Measurements from ENCODE around the gene JAM3.
"Not testable (repeated sequence)": the region's sequence is repeated elsewhere in the genome, so short reads cannot be mapped to it uniquely, and the experiment has no call there.

The JAM3 gene

DNA sequence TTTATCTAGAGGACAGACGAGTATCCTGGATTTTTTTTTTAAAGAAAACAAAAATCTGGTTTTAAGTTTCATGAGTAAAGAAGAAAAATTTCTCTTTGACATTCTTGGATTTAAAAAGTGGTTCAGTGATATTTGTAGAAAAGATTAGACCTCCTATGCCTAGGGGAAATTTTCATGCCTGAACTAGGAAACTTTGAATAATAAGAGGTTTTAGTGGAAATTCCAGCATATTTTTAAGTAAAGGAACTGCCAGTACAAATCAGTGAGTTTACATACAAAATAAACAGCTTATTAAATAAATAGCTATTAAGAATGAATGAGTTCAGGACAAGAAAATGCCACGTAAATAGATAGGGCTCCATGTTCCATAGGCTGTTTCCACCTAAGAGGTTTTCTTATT lies 17.5 kb downstream of the JAM3 start:
- TF ChIP-seq POLR2A (IDR thresholded peaks at IDR 0.05; ENCODE audit: low read depth, low read length) (no peak), POLR2AphosphoS5 (IDR thresholded peaks at IDR 0.05; ENCODE audit: low read depth, low read length) (no peak), TAF1 (IDR thresholded peaks at IDR 0.05; ENCODE audit: borderline replicate concordance, low read depth, low read length) (no peak)
- no peak for FAIRE-seq
- DNase-seq (ENCODE audit: insufficient read length), result no peak

DNA sequence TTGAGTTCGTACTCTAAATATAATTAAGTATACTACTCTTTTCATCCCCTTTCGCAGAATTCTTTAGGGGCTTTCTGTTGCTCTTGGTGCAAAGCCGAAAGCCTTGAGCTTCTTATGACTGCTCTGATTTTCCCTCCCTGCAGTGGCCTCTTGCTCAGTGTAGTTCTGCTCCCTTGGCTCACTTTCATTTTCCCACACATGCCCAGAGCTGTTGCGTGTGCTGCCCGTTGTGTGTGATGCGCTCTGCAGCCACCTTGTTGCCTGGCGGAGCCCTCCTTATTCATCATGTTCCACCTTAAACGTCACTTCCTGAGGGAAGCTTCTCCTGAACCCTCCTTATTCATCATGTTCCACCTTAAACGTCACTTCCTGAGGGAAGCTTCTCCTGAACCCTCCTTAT lies 23.1 kb downstream of the JAM3 start:
- FAIRE-seq, result not testable (repeated sequence)

DNA sequence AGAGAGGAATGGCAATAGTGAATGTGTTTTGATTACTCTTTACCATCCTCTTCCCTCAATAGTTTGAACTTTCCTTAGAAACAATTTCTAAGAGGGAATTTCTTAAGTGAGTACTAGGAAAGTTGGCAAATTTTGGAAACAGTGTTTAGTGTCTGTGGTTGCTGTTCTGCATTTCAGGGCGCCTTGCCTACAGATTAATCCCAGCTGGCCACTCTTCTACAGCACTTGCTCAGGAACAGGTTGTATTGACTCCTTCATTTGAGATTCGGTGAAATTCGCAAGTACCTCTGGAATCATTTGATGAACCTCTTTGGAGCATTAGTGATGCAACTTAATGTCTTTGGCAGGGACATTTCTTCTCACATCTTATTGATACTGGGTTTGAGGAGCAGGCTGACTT lies 28.3 kb downstream of the JAM3 start:
- FAIRE-seq, result no peak

More for the DNA sequence above, 23.1 kb downstream of the JAM3 start:
- DNase-seq (ENCODE audit: insufficient read length), result not testable (repeated sequence)

DNA sequence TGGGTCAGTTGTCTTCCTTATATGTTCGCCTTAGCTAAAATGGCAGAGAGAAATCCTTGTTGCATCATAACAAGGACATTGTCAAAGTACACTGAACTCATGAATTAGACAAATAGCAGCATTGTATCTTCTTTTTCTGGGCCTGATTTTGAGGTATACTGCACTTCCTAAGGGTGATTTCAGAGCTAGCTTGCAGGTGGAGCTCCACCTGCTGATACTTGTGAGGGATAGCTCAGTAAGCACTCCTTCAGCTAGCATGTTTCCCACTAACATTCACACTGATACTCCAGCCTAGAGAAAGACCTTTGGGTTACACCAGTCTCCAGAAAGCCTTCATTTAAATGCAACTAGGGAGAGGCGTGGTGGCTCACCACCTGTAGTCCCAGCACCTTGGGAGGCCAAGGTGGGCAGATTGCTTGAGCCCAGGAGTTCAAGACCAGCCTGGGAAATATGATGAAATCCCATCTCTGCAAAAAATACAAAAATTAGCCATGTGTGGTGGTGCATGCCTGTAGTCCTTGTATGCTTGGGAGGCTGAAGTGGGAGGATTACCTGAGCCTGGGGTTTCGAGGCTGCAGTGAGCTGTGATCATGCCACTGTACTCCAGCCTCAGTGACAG lies 29.8 kb downstream of the JAM3 start:
- peak; percentile 74 for FAIRE-seq
- DNase-seq (ENCODE audit: insufficient read length), result no peak

More for the DNA sequence above, 28.3 kb downstream of the JAM3 start:
- TF ChIP-seq POLR2A (IDR thresholded peaks at IDR 0.05; ENCODE audit: low read depth, low read length) (no peak), TAF1 (IDR thresholded peaks at IDR 0.05; ENCODE audit: borderline replicate concordance, low read depth, low read length) (no peak), POLR2AphosphoS5 (IDR thresholded peaks at IDR 0.05; ENCODE audit: low read depth, low read length) (no peak)
- no peak for DNase-seq (ENCODE audit: insufficient read length)

DNA sequence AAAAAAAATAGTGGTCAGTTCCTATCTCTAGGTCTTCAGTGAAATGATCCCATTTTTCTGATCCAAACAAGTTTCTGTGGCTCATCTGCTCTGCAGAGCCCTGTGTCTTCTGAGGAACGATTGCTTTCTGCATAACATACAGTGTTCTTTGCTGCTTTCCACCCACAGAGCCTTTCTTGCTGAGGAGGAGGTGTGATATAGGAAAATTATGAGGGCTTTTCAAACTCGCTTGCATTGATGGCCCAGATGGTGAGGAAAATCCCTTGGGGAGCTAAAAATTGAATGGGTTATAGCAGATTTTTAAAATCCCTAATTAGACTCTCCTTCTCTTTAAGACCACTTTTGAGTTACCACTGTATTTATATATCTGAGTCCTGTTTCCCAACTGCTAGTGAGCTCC lies 31.3 kb downstream of the JAM3 start:
- TF ChIP-seq POLR2AphosphoS5 (IDR thresholded peaks at IDR 0.05; ENCODE audit: low read depth, low read length), result no peak
- TF ChIP-seq TAF1 (IDR thresholded peaks at IDR 0.05; ENCODE audit: borderline replicate concordance, low read depth, low read length), result no peak
- TF ChIP-seq POLR2A (IDR thresholded peaks at IDR 0.05; ENCODE audit: low read depth, low read length), result no peak
- no peak for DNase-seq (ENCODE audit: insufficient read length)
- FAIRE-seq, result no peak

More for the DNA sequence above, 29.8 kb downstream of the JAM3 start:
- TF ChIP-seq POLR2AphosphoS5 (IDR thresholded peaks at IDR 0.05; ENCODE audit: low read depth, low read length) (no peak), TAF1 (IDR thresholded peaks at IDR 0.05; ENCODE audit: borderline replicate concordance, low read depth, low read length) (no peak), POLR2A (IDR thresholded peaks at IDR 0.05; ENCODE audit: low read depth, low read length) (no peak)

DNA sequence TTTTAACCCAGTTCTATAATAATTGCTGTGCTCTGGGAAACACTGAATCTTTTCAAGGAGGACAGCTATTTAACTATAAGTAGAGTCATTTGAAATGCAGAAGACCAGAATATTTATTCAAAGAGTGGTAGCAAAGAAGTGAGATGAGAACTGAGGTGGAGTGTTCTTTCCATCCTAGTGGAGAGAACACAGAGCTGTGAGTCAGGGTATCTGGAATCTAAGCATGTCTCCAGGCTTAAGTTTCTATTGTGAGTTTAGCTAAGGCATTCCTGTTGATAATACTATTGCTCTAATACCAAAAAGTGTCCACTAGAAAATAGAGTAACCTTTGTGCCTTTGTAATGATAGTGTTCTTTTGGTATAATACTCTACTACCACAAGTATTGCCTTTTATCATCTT lies 32.4 kb downstream of the JAM3 start:
- no peak for TF ChIP-seq POLR2AphosphoS5 (IDR thresholded peaks at IDR 0.05; ENCODE audit: low read depth, low read length)
- TF ChIP-seq TAF1 (IDR thresholded peaks at IDR 0.05; ENCODE audit: borderline replicate concordance, low read depth, low read length), result no peak
- TF ChIP-seq POLR2A (IDR thresholded peaks at IDR 0.05; ENCODE audit: low read depth, low read length), result no peak
- FAIRE-seq (no peak), DNase-seq (ENCODE audit: insufficient read length) (no peak)

DNA sequence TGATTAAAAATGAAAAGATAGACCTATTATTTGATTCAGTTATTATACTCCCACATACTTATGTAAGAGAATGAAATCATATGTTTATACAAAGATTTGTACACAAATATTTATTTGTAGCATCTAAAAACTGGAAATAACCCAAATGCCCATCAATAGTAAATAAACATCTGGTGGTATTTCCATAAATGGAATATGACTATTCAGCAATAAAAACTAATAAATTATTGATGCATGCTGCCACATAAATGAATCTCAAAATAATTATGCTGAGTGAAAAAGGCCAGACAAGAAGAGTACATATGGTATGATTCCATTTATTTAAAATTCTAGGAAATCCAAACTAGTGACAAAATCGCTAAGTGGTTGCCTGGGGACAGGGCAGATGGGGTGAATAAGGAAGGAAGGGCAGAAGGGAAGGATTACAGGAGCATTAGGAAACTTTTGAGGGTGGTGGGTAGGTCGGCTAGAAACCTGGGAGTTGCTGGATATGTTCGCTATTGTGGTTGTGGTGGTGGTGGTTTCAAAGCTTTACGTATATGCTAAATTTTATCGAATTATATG lies 41.5 kb downstream of the JAM3 start:
- DNase-seq (ENCODE audit: insufficient read length), result no peak
- no peak for TF ChIP-seq POLR2A (IDR thresholded peaks at IDR 0.05; ENCODE audit: low read depth, low read length)
- TF ChIP-seq TAF1 (IDR thresholded peaks at IDR 0.05; ENCODE audit: borderline replicate concordance, low read depth, low read length), result no peak
- no peak for TF ChIP-seq POLR2AphosphoS5 (IDR thresholded peaks at IDR 0.05; ENCODE audit: low read depth, low read length)
- no peak for FAIRE-seq

DNA sequence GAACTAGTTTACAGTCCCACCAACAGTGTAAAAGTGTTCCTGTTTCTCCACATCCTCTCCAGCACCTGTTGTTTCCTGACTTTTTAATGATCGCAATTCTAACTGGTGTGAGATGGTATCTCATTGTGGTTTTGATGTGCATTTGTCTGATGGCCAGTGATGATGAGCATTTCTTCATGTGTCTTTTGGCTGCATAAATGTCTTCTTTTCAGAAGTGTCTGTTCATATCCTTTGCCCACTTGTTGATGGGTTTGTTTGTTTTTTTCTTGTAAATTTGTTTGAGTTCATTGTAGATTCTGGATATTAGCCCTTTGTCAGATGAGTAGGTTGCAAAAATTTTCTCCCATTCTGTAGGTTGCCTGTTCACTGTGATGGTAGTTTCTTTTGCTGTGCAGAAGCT lies 44.9 kb downstream of the JAM3 start:
- DNase-seq (ENCODE audit: insufficient read length); FAIRE-seq: not testable (repeated sequence)

DNA sequence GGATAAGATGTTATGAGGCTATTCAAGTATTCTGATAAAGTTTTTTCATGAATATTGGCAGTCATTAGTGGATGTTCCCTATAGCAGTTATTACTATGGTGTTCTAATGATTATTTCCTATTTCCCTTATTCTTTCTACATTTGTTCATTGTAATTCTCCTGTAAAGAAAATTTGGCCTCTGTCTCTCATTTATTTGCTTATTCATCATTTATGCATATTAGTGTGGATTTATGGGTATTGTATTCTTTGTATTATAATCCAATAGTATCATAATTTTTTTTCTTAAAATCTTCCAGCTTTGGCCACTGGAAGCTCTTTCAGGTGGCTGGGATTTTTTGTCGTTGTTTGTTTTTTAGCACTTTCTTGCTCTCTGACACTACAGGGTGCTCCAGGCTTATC lies 47.3 kb downstream of the JAM3 start:
- DNase-seq (ENCODE audit: insufficient read length) (no peak), FAIRE-seq (no peak)
- no peak for TF ChIP-seq POLR2A (IDR thresholded peaks at IDR 0.05; ENCODE audit: low read depth, low read length)
- no peak for TF ChIP-seq POLR2AphosphoS5 (IDR thresholded peaks at IDR 0.05; ENCODE audit: low read depth, low read length)
- TF ChIP-seq TAF1 (IDR thresholded peaks at IDR 0.05; ENCODE audit: borderline replicate concordance, low read depth, low read length), result no peak

DNA sequence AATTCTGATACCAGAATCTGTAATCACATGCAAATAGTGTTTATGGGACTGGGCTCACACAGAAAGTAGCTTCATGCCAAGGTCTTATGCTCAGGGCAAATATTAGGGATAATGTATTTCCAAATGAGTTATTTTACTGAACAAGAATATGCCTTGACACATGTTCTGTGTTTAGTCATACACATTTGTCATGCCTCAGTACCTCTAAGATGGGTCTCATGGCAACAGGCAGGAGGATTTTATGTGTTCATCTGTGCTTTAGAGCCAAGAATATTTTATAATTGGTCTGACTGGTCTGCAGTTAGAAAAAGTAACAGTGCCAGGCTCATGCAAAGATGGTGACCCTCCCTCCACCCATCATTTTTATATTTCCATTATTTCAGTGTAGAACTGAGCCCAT lies 49.1 kb downstream of the JAM3 start:
- TF ChIP-seq TAF1 (IDR thresholded peaks at IDR 0.05; ENCODE audit: borderline replicate concordance, low read depth, low read length) (no peak), POLR2A (IDR thresholded peaks at IDR 0.05; ENCODE audit: low read depth, low read length) (no peak), POLR2AphosphoS5 (IDR thresholded peaks at IDR 0.05; ENCODE audit: low read depth, low read length) (no peak)
- FAIRE-seq (no peak), DNase-seq (ENCODE audit: insufficient read length) (no peak)

DNA sequence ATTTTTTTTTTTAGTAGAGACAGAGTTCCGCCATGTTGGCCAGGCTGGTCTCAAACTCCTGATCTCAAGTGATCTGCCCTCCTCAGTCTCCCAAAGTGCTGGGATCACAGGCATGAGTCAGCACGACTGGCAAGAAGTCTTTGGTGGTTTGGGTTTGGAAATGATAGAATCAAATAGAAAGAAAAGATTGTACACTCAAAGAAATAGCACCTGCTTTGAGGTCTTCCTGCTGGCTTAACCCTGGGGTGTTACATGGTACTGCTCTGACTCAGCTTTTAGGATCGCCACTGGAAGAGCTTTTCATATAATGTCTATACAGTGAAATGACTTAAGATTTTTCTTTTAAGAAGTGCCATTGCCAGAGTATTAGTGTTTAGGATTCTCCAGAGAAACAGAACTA lies 50.2 kb downstream of the JAM3 start:
- no peak for FAIRE-seq
- no peak for TF ChIP-seq POLR2AphosphoS5 (IDR thresholded peaks at IDR 0.05; ENCODE audit: low read depth, low read length)
- no peak for TF ChIP-seq POLR2A (IDR thresholded peaks at IDR 0.05; ENCODE audit: low read depth, low read length)
- TF ChIP-seq TAF1 (IDR thresholded peaks at IDR 0.05; ENCODE audit: borderline replicate concordance, low read depth, low read length), result no peak
- no peak for DNase-seq (ENCODE audit: insufficient read length)

DNA sequence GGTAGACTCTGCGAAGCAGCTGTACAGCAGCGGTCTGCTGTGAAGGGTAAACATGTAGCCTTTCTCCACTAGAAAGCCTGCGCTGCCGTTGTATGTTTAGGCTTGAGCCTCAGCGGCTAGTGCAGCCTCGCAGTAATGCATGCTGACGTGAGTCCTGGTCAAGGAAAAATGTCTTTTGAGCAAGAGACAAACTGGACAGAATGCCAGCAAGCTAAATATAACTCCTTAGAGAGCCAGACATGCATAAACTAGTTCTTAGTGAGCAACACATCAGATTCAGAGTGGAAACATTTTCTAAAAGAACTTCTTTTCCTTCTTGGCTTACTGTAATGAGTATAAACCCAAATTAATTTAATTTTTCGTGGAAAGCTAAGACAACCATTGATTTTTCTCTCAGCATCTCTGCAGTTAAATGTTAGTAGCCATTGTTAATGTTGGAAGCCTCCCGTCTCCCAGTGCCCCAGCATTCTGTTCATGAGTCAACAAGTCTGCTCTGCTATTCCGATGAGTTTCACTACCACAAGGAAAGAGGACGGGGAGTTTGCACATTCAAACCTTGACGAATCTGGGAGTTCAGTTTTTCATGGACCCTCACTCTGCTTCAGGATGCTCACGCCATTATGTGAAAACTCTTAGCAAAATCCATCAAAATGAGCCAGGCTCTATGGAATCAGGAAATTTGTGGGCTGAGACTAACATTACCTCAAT lies 51.4 kb downstream of the JAM3 start:
- TF ChIP-seq POLR2A (IDR thresholded peaks at IDR 0.05; ENCODE audit: low read depth, low read length) (no peak), TAF1 (IDR thresholded peaks at IDR 0.05; ENCODE audit: borderline replicate concordance, low read depth, low read length) (no peak), POLR2AphosphoS5 (IDR thresholded peaks at IDR 0.05; ENCODE audit: low read depth, low read length) (no peak)
- DNase-seq (ENCODE audit: insufficient read length) (no peak), FAIRE-seq (no peak)
